GDM1 (cell line): ENCODE results near the gene ENTPD3.
"Not testable (repeated sequence)": the region's sequence is repeated elsewhere in the genome, so short reads cannot be mapped to it uniquely, and the experiment has no call there.

Experiments used
- DNase-seq: peaks from one replicate; lab custom pipeline; 2025; lab: John Stamatoyannopoulos, UW

ENTPD3 gene

GRCh38 chr3:40407007-40407406 is 20.0 kb downstream of the ENTPD3 start:
- DNase-seq, result no peak

- DNase-seq, result no peak
Observed at GRCh38 chr3:40407611-40408010, 20.6 kb downstream of the ENTPD3 start.

- DNase-seq, result no peak
Observed at GRCh38 chr3:40414270-40414669, 27.3 kb downstream of the ENTPD3 start.

- no peak for DNase-seq
Observed at GRCh38 chr3:40417845-40418543, 31.0 kb downstream of the ENTPD3 start.

GRCh38 chr3:40422861-40423260 is 35.9 kb downstream of the ENTPD3 start:
- no peak for DNase-seq

GRCh38 chr3:40427045-40427669 is 40.2 kb downstream of the ENTPD3 start:
- no peak for DNase-seq

GRCh38 chr3:40432793-40433192 is 45.8 kb downstream of the ENTPD3 start:
- DNase-seq, result no peak

GRCh38 chr3:40437889-40438288 is 50.9 kb downstream of the ENTPD3 start:
- no peak for DNase-seq

GRCh38 chr3:40445062-40445461 is 58.1 kb downstream of the ENTPD3 start:
- DNase-seq, result no peak

GRCh38 chr3:40445880-40446279 is 58.9 kb downstream of the ENTPD3 start:
- DNase-seq, result no peak

GRCh38 chr3:40450438-40450837 is 63.5 kb downstream of the ENTPD3 start:
- DNase-seq, result no peak

- DNase-seq, result no peak
Observed at GRCh38 chr3:40451551-40451950, 64.6 kb downstream of the ENTPD3 start.

GRCh38 chr3:40452057-40452456 is 65.1 kb downstream of the ENTPD3 start:
- no peak for DNase-seq

- no peak for DNase-seq
Observed at GRCh38 chr3:40452562-40452875, 65.5 kb downstream of the ENTPD3 start.

GRCh38 chr3:40452876-40453730 is 66.1 kb downstream of the ENTPD3 start:
- DNase-seq, result peak; percentile 98

- no peak for DNase-seq
Observed at GRCh38 chr3:40453933-40454332, 66.9 kb downstream of the ENTPD3 start.

GRCh38 chr3:40455328-40455727 is 68.3 kb downstream of the ENTPD3 start:
- no peak for DNase-seq

GRCh38 chr3:40456279-40456939 is 69.4 kb downstream of the ENTPD3 start:
- no peak for DNase-seq

- DNase-seq, result peak; percentile 91
Observed at GRCh38 chr3:40456940-40457823, 70.2 kb downstream of the ENTPD3 start, which contains the start of gene RPL14. Gene RPL14, plus strand, starts transcription at chr3:40457339. Its CDS starts 133 bp downstream, at chr3:40457472.

GRCh38 chr3:40458473-40458872 is 71.5 kb downstream of the ENTPD3 start:
- DNase-seq, result no peak

- DNase-seq, result not testable (repeated sequence)
Observed at GRCh38 chr3:40460481-40460880, 73.5 kb downstream of the ENTPD3 start.
